Endothelial cell of umbilical vein (primary cell): ENCODE results near the gene STEAP1. TPM values are rescaled to one million over a fixed set of nuclear protein-coding genes. Genes with fewer than 3 reads are reported as not detected.
A peak's percentile ranks its signal among the peaks of the same experiment; 100 is the strongest.

Experiments
- BruUV-seq: library from RNA; stranded (reverse); fragments of 400-500 nt; replicated peaks from 2 replicates; lab custom pipeline; 2021; lab: Mats Ljungman, UMichigan
- CTCF ChIA-PET: fragments of 300-600, 350-600 bp; sonication (Branson Sonifier 250); formaldehyde crosslinking; loops from one replicate; lab custom pipeline; 2021; ENCODE audit warnings: antibody characterized with exemption, inconsistent platforms; lab: Charles Lee
- POLR2A ChIA-PET: fragments of 300-600, 350-600 bp; sonication (Branson Sonifier 250); formaldehyde crosslinking; loops from one replicate; lab custom pipeline; 2021; ENCODE audit warnings: antibody characterized with exemption, inconsistent platforms; lab: Charles Lee
- DNase-seq: peaks from one replicate; pipeline ENCODE4 v3.0.0-alpha.2; 2011; ENCODE audit warnings: low read depth, low spot score
- FAIRE-seq: peaks from 2 replicates; lab custom pipeline; 2011; peaks lifted over from hg19 to GRCh38; lab: Jason Lieb, UNC
- H2AFZ ChIP-seq: 2 replicates; pipeline ENCODE4 v1.6.0; 2012; ENCODE audit warnings: low read depth, low read length, control low read depth, inconsistent platforms
- H3K27ac ChIP-seq: 2 replicates; pipeline ENCODE4 v1.5.1; 2011; ENCODE audit warnings: low read depth, mild to moderate bottlenecking, control low read depth, low read length, moderate library complexity; ENCODE audit not compliant: insufficient read depth
- H3K27me3 ChIP-seq, 2 experiments: 2 replicates each; pipeline versions ENCODE4 v1.6.0 to v1.6.1; 2011; ENCODE audit warnings: low read length in 2 of 2, mixed read lengths in 1 of 2; ENCODE audit not compliant: control insufficient read depth in 2 of 2, insufficient read depth in 2 of 2
- H3K36me3 ChIP-seq, 2 experiments: 2 replicates in 1 of 2; 3 replicates in 1 of 2; pipeline ENCODE4 v1.5.1; 2011; ENCODE audit warnings: low read length in 2 of 2, mild to moderate bottlenecking in 1 of 2, moderate library complexity in 1 of 2; ENCODE audit not compliant: control insufficient read depth in 2 of 2, insufficient read depth in 2 of 2; ENCODE audit errors: extremely low read depth in 1 of 2
- H3K4me1 ChIP-seq: 3 replicates; pipeline ENCODE4 v1.5.1; 2011; ENCODE audit warnings: mild to moderate bottlenecking, low read length; ENCODE audit not compliant: control insufficient read depth, insufficient read depth; ENCODE audit errors: extremely low read depth
- H3K4me2 ChIP-seq: 2 replicates; pipeline ENCODE4 v1.6.1; 2011; ENCODE audit warnings: low read length, control low read depth, mixed read lengths; ENCODE audit not compliant: insufficient read depth
- H3K4me3 ChIP-seq, 3 experiments: fragments of 200-600 bp in 1 of 3; sonication (generic), shearing (Covaris generic) in 1 of 3; replicated peaks in 1 of 3; 2 replicates each; pipeline ENCODE4 v1.5.1; 2011 to 2016; ENCODE audit warnings: control low read depth in 3 of 3, low read length in 3 of 3, mild to moderate bottlenecking in 2 of 3, inconsistent platforms in 1 of 3, low read depth in 1 of 3, moderate library complexity in 1 of 3; ENCODE audit not compliant: insufficient read depth in 1 of 3
- H3K79me2 ChIP-seq: 2 replicates; pipeline ENCODE4 v1.6.0; 2012; ENCODE audit warnings: low read length, inconsistent platforms; ENCODE audit not compliant: control insufficient read depth, insufficient read depth
- H3K9ac ChIP-seq: replicated peaks from 2 replicates; pipeline ENCODE3; 2011; ENCODE audit warnings: low read length, control low read depth; ENCODE audit not compliant: insufficient read depth; ENCODE audit errors: extremely low read depth
- H3K9me1 ChIP-seq: replicated peaks from 3 replicates; pipeline ENCODE4 v1.6.0; 2011; ENCODE audit warnings: mild to moderate bottlenecking, low read length; ENCODE audit not compliant: control insufficient read depth, insufficient read depth; ENCODE audit errors: extremely low read depth
- H3K9me3 ChIP-seq: replicated peaks from 2 replicates; pipeline ENCODE4 v1.5.1; 2012; ENCODE audit warnings: low read length, inconsistent platforms; ENCODE audit not compliant: control insufficient read depth, insufficient read depth
- H4K20me1 ChIP-seq: replicated peaks from 2 replicates; pipeline ENCODE3; 2011; ENCODE audit warnings: mild to moderate bottlenecking, low read length; ENCODE audit not compliant: control insufficient read depth, insufficient read depth; ENCODE audit errors: extremely low read depth
- EZH2 ChIP-seq: IDR thresholded peaks from 2 replicates; pipeline ENCODE4 v1.6.1; 2012; ENCODE audit warnings: borderline replicate concordance, low read depth, mild to moderate bottlenecking, moderate library complexity, low read length, inconsistent platforms; ENCODE audit not compliant: severe bottlenecking
- FOS ChIP-seq: IDR thresholded peaks from 2 replicates; pipeline ENCODE4 v1.6.1; 2011; ENCODE audit warnings: mild to moderate bottlenecking, low read length, moderate library complexity, borderline replicate concordance; ENCODE audit not compliant: insufficient read depth
- GATA2 ChIP-seq: IDR thresholded peaks from 2 replicates; pipeline ENCODE4 v1.7.0; 2011; ENCODE audit warnings: low read depth, mild to moderate bottlenecking, moderate library complexity, mixed read lengths, low read length; ENCODE audit not compliant: insufficient read length, insufficient read depth
- JUN ChIP-seq: IDR thresholded peaks from 2 replicates; pipeline ENCODE4 v1.6.1; 2011; ENCODE audit warnings: borderline replicate concordance, low read depth; ENCODE audit not compliant: insufficient read length, insufficient read depth
- MYC ChIP-seq: IDR thresholded peaks from one replicate; pipeline ENCODE4 v1.6.1; 2011; ENCODE audit warnings: mild to moderate bottlenecking, low read depth, low read length
- POLR2A ChIP-seq: IDR thresholded peaks from 2 replicates; pipeline ENCODE4 v1.6.1; 2012; ENCODE audit warnings: low read depth, mild to moderate bottlenecking, control low read depth, low read length
- POLR2AphosphoS5 ChIP-seq: IDR thresholded peaks from 2 replicates; pipeline ENCODE4 v1.6.1; 2012; ENCODE audit warnings: low read depth, mild to moderate bottlenecking, control low read depth, low read length, moderate library complexity; ENCODE audit not compliant: insufficient read depth
- dilution Hi-C: fragments of 300-500 bp; cut with MboI; formaldehyde crosslinking; loops from one replicate; pipeline ENCODE4 v1.15.0; 2019; ENCODE audit warnings: low sequenced_read_pairs; ENCODE audit not compliant: extremely low pct_ligation_motif_present
- intact Hi-C: fragments of 100-400 bp; cut with micrococcal nuclease; formaldehyde crosslinking; loops from one replicate; pipeline ENCODE4 v1.10.0; 2022
- polyA plus RNA-seq, 4 experiments: library from polyadenylated mRNA; depleted of rRNA in 3 of 4; stranded (reverse) in 3 of 4; unstranded in 1 of 4; fragments of >200 nt; gene quantifications; 2 replicates each; pipeline versions ENCODE4 v1.2.1 to v1.2.3, GENCODE V29; 2011 to 2012; ENCODE audit warnings: missing spikeins in 1 of 4
- total RNA-seq: library from RNA; stranded (reverse); gene quantifications from 2 replicates; pipeline ENCODE4 v1.2.3, GENCODE V29; 2021
- TF ChIP-seq, protein P1 (sequence below): IDR thresholded peaks from 2 replicates; pipeline ENCODE4 v1.6.1; 2011; ENCODE audit not compliant: insufficient read depth, insufficient read length
- TF ChIP-seq, protein P2 (sequence below), 2 donors: IDR thresholded peaks; 1 replicate in 1 of 2; 2 replicates in 1 of 2; pipeline ENCODE4 v1.5.1; 2011; ENCODE audit warnings: low read length in 2 of 2, mild to moderate bottlenecking in 2 of 2, moderate library complexity in 2 of 2, control low read depth in 1 of 2, inconsistent platforms in 1 of 2, low read depth in 1 of 2; ENCODE audit not compliant: insufficient read depth in 1 of 2; ENCODE audit errors: extremely low read depth in 1 of 2

The STEAP1 gene
- total and polyA plus RNA-seq, 2 donors (not counting 3 experiments of a cell fraction or from before 2014, with no cell fraction given) = 35.0 to 42.7 TPM

DNA sequence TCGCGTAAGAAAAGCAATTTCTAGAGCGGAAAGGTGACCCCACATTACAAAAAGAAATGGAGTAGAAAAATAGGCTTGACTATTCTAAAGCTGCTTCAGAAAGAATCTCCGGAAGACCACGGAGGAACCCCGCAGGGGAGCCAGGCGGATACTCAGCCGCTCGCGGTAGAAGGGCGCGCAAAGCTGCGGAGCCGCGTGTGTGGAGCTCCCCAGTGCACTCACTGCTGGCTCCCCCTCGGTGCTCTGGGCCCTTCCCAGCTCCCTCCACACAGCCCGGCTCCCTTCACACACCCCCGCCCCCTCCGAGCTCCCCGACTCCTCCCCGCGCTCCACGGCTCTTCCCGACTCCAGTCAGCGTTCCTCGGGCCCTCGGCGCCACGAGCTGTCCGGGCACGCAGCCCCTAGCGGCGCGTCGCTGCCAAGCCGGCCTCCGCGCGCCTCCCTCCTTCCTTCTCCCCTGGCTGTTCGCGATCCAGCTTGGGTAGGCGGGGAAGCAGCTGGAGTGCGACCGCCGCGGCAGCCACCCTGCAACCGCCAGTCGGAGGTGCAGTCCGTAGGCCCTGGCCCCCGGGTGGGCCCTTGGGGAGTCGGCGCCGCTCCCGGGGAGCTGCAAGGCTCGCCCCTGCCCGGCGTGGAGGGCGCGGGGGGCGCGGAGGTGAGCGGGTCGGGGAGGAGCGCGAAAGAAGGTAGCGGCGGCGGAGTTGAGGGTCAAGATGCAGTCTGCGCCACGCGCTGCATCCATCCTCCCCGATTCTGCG lies 57.3 kb downstream of the STEAP1 start, which contains the start of gene STEAP2:
Gene STEAP2 (plus strand): TSS at position 350 of the 758 bp plus-strand sequence. CDS start 13,343 bp downstream, outside the sequence.
- dilution Hi-C loops = no loop called here
- H3K36me3 ChIP-seq = no peaks in the 10 kb centered on the region

More for the DNA sequence above, 57.3 kb downstream of the STEAP1 start, which contains the start of gene STEAP2:
- ChIA-PET CTCF (interaction anchor here (0.7 to 5.0 kb wide), 35 partner anchors 12 to 710 kb away, joined by 3 to 70 read pairs (median 5); partner anchors contain the start of gene STEAP1), POLR2A (interaction anchor here (0.8 to 1.6 kb wide), 4 partner anchors 33 to 57 kb away, joined by 3 to 6 read pairs (median 4); partner anchors contain the start of gene STEAP1)
- Histone ChIP-seq H3K4me2 (peak within 1 kb of the TSS; percentile 89), H4K20me1 (no peaks in the 10 kb centered on the region), H3K4me3 (peak within 1 kb of the TSS; percentile 63 to 85 (median 67)), H3K27me3 (no peaks in the 10 kb centered on the region), H3K4me1 (peaks cover 12% of the 10 kb centered on the region), H3K9ac (peak within 1 kb of the TSS; percentile 79), H2AFZ (peak within 1 kb of the TSS; percentile 98), H3K9me3 (no peaks in the 10 kb centered on the region), H3K79me2 (no peaks in the 10 kb centered on the region), H3K27ac (peak within 1 kb of the TSS; percentile 75), H3K9me1 (no peaks in the 10 kb centered on the region)
- TF ChIP-seq POLR2AphosphoS5 (peak; percentile 83), JUN (no peak), GATA2 (no peak), MYC (no peak), FOS (no peak), EZH2 (no peak), POLR2A (peak; percentile 65)
- TF ChIP-seq, protein P1, sequence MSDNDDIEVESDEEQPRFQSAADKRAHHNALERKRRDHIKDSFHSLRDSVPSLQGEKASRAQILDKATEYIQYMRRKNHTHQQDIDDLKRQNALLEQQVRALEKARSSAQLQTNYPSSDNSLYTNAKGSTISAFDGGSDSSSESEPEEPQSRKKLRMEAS = no peak
- TF ChIP-seq, protein P2, sequence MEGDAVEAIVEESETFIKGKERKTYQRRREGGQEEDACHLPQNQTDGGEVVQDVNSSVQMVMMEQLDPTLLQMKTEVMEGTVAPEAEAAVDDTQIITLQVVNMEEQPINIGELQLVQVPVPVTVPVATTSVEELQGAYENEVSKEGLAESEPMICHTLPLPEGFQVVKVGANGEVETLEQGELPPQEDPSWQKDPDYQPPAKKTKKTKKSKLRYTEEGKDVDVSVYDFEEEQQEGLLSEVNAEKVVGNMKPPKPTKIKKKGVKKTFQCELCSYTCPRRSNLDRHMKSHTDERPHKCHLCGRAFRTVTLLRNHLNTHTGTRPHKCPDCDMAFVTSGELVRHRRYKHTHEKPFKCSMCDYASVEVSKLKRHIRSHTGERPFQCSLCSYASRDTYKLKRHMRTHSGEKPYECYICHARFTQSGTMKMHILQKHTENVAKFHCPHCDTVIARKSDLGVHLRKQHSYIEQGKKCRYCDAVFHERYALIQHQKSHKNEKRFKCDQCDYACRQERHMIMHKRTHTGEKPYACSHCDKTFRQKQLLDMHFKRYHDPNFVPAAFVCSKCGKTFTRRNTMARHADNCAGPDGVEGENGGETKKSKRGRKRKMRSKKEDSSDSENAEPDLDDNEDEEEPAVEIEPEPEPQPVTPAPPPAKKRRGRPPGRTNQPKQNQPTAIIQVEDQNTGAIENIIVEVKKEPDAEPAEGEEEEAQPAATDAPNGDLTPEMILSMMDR (IDR thresholded peaks at IDR 0.05; ENCODE audit: extremely low read depth in 1 of 2, insufficient read depth in 1 of 2, low read depth in 1 of 2, low read length in 2 of 2) = peak; percentile 63 to 84
- BruUV-seq = no TSS peak
- DNase-seq (peak; percentile 94), FAIRE-seq (peak; percentile 88)
- intact Hi-C loops = loop anchor here (1.0 to 2.0 kb wide), 7 partner anchors 15 to 200 kb away; partner anchors contain the start of genes CFAP69 and STEAP1
